IPS-18c (cell line): ENCODE measurements around the gene CLEC16A.
"Not testable (repeated sequence)": the region's sequence is repeated elsewhere in the genome, so short reads cannot be mapped to it uniquely, and the experiment has no call there.

Experiments
- H3K4me3 ChIP-seq: 2 replicates; pipeline ENCODE4 v1.7.0; 2013; ENCODE audit warnings: low read depth, mild to moderate bottlenecking, low read length, moderate library complexity; ENCODE audit not compliant: insufficient read depth
- H3K9me3 ChIP-seq: one replicate; pipeline ENCODE4 v1.6.1; 2013; ENCODE audit warnings: mild to moderate bottlenecking, low read length, moderate library complexity; ENCODE audit not compliant: control insufficient read depth, insufficient read depth

CLEC16A gene

DNA sequence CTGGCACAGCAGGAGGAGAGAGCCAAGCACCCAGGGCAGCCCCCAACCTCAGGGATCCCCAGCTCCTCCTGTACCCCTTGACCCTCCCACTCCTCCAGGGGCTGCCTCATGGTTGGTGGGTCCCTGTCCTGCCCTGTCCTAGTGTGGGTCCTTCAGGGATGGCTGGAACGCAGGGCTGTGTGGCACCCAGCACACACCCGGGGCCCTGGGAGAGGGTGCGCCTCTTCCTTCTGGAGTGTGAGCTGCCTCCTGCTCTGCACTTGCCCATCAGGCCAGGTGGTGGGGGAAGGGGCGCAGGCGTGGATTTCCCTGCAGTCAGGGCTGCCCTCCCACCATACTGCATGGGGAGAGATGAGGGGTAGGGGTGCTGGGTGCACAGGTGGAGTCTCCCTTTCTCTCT is 269.0 kb downstream of the CLEC16A start:
- Histone ChIP-seq H3K9me3 (peaks cover 2% of the 10 kb centered on the region), H3K4me3 (no peak overlapping the region)

DNA sequence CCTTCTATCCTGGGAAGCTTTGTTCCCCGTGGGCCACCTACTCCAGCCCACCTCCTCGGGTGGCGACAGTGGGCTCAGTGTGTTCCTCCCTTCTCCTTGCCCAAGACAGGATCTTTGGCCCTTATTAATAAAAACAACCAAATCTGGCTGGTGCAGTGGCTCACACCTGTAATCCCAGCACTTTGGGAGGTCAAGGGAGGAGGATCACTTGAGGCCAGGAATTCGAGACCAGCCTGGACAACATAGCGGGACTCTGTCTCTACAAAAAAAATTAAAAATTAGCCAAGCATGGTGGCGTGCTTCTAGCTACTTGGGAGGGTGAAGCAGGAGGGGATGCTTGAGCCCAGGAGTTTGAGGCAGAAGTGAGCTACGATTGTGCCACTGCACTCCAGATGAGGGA is 269.4 kb downstream of the CLEC16A start:
- Histone ChIP-seq H3K4me3 (no peak overlapping the region), H3K9me3 (peaks cover 5% of the 10 kb centered on the region)

DNA sequence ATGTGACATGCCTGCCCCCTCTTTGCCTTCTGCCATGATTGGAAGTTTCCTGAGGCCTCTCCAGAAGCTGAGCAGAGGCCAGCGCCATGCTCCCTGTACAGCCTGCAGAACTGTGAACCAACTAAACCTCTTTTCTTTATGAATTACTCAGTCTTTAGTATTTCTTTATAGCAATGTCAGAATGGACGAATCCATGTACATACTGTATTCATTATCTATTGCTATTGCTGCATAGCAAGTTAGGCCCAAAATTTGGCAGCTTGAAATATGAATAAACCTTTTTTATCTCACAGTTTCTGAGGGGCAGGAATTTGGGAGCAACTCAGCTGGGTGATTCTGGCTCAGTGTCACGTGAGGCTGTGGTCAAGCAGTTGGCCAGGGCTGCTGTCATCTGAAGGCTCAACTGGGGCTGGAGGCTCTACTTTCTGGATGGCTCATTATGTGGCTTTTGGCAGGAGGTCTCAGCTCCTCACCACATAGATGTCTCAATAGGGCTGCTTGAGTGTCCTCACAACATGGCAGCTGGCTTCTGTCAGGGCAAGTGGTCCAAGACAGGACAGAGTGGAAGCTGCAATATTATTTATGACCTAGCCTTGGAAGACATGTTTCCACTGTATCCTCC is 271.7 kb downstream of the CLEC16A start:
- peaks cover 9% of the 10 kb centered on the region for H3K9me3 ChIP-seq

DNA sequence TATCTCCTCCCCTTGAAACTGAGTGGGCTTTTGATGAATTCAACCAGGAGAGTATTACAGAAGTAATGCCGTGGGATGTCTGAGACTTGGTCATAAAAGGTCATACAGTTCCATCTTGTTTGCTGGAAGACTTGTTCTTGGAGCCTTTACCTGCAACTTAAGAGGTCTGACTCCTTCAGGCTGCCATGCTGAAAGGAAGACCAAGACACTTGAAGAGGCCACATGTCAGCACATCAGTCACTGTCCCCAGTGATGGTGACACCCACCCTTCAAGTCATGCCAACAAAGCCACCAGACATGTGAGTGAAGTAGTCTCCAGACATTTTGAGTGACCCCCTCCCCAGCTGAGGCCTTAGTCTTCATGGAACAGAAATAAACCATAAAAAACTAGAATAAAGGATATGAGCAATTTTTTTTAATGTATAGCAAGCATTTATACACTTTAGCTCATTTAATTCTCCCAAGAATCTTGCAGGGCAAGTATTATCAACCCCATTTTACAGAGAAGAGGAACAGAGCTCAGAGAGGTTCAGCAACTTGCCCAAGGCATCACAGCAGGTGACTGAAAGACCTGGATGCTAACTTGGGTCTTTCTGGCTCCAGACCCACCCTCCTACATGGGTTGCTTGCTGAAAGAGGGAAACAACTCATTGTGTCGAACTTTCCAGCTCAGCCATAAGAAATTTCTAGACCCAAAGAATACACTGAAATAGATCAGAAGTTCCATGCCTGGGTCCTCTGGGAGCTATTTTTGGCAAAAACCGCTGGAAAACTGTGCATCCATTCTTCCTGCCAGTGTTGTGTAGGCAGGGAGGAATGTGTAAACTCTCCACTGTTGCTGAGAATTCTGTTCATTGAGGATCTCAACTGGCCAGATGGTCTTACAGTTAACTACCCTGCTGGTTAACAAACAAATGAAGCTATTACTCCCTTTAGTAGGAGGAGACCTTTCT is 273.6 kb downstream of the CLEC16A start:
- H3K4me3 ChIP-seq, result no peak overlapping the region

More for the DNA sequence above, 271.7 kb downstream of the CLEC16A start:
- no peak overlapping the region for H3K4me3 ChIP-seq

DNA sequence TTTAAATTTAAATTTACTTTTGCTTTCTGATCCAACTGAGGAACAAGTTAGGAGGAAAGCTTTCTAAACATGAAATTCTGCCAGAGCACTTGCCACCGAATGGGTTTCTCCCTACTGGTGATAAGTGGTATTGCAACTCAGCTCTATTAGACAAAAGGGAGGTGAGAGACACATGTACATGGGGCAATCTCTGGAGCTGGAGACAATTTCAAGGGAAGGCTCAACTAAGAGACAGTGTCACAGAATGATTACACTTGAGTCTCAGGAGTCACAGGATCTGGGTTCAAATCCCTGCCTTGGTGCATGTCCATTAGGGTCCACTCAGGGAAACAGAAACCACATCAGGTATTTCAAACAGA is 274.2 kb downstream of the CLEC16A start:
- no peak overlapping the region; the same call in 1 of the 2 replicates for H3K4me3 ChIP-seq
- peaks cover 7% of the 10 kb centered on the region for H3K9me3 ChIP-seq

More for the DNA sequence above, 273.6 kb downstream of the CLEC16A start:
- H3K9me3 ChIP-seq, result peaks cover 7% of the 10 kb centered on the region

DNA sequence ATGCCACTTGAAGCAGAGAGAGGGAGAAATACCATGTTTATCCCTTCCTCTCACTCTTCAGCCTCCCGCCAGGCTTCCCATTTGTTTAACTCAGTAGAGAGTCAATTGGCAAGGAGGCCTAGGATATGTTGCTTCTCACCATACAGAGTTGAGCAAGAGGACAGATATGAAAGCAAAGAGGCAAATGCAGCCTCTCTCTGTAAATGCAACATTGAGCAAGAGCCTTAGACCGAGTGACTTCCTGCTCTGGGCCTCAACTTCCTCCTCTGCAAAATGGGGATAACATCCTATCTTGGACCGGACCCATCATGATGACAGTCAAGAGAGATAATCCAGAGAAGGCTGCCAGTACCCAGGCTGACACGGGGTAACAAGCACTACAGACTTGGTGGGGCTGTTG is 274.8 kb downstream of the CLEC16A start:
- peaks cover 7% of the 10 kb centered on the region for H3K9me3 ChIP-seq
- H3K4me3 ChIP-seq, result no peak overlapping the region

DNA sequence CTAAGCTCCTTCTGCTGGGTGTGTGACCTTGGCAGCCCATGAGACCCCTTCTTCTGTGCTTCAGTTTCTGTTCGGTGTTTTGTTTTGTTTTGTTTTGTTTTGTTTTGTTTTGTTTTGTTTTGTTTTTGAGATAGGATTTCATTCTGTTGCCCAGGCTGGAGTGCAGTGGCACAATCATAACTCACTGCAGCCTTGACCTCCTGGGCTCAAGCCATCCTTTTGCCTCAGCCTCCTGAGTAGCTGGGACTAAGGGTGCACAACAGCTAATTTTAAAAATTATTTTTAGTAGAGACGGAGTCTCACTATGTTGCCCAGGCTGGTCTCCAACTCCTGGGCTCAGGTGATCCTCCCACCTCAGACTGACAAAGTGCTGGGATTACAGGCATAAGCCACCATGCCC is 276.1 kb downstream of the CLEC16A start:
- not testable (repeated sequence) for H3K4me3 ChIP-seq, H3K9me3 ChIP-seq

DNA sequence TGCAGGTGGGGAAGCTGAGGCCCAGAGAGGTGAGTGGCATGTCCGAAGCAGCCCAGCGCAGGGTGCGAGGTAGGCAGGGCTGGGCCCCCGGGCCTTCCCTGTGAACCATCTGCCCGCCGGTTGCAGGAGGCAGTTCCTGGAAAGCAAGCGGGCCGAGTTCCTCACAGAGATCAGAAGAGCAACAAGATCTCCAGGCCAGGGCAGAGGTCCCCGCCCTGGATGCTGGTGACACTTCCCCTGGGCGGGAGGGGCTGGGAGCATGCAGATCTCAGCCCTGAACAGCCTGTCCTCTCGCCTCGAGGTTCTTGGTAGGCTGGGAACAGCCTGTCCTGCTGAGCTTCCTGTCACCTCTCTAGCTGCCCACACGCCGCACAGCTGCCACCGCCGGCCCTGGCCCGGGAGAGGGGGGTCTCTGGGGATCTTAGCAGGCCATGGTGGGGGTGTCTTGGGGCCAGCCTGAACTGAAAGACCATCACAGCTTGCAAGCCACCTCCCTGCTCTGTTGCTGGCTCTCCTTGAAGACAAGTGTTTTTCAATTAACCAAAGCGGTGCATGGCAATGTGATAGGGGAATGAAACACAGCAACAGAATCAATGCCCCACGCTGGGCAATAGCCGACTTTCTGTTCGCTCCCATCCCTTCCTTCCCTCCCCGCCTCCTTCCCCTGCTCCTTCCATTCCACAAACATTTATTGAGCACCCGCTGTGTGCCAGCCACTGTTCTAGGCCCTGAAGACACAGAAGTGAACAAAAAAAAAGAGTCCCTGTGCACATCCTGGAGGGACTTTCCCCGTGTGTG is 279.9 kb downstream of the CLEC16A start:
- Histone ChIP-seq H3K4me3 (no peak overlapping the region), H3K9me3 (no peaks in the 10 kb centered on the region)

DNA sequence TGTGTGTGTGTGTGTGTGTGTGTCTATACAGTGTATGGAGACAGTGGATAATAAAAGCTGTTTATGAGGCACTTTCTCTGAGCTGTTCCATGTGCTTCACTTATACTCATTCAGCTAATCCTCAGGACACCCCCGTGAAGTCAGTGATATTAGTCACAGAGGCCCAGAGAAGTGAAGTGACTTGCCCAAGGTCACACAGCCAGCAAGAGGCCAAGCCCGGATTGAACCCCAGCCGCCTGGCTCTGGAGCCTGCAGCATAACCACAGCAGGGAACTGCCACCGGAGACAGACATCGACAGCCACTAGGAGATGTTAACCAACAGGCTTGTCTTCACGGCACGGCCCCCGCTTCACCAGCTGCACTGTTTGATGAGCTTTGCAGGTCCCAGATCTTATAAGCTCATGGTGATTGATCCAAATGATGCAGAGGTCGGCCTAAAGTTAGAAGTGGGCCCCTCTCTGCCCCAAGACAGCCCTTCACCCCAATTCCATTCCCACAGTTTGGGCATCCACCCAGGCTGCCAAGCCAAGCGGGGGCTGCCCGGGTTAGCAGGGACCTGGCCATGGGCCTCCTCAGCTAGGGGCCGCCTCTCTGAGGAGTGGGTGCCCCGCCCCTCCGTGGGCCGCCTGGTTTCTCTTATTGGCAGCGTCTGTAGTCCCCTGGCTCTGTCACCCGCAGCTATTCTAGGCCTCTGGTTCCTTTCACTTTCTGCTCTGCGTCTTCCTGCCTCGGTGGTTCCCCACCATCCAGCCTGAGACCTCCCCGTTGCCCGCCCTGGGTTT is 280.7 kb downstream of the CLEC16A start:
- no peaks in the 10 kb centered on the region for H3K9me3 ChIP-seq
- H3K4me3 ChIP-seq, result no peak overlapping the region

DNA sequence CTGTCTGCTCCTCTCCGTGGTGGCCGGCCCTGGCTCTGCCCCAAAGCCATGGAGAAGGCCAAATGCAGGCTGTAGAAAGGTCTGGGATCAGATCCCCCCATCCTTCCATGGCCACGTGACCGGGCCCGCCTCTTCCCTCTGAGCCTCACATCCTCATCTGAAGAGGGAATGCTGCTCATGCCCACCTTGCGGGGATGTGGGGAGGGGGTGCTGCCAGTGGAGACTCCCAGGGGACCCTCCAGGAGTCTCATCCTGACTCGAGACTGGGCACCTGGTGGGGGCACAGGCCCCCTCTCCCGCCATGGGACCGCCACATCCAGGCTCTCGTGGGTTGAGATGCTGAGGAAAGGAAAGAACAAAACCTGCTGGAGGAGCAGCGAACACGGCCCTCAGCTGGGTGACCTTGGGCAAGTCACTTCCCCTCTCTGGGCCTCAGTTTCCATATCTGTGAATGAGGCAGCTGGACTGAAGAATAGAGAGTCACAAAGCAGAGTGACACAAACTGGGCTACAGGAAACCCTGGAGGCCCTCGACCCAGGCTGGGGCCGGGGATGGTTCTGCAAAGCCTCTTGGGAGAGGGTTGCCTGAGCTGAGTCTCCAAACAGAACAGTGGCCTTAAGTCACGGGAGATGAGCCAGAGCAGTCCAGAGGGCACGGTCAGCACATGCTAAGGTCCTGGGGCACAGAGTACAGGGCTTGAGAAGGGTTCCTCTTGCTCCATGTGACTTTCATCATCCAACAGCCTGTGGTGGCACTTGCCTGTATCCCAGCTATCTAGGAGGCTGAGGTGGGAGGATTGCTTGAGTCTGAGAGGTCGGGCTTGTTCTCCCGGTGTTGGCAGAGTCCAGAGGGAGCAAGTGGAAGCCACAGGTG is 281.5 kb downstream of the CLEC16A start:
- H3K4me3 ChIP-seq, result no peak overlapping the region

DNA sequence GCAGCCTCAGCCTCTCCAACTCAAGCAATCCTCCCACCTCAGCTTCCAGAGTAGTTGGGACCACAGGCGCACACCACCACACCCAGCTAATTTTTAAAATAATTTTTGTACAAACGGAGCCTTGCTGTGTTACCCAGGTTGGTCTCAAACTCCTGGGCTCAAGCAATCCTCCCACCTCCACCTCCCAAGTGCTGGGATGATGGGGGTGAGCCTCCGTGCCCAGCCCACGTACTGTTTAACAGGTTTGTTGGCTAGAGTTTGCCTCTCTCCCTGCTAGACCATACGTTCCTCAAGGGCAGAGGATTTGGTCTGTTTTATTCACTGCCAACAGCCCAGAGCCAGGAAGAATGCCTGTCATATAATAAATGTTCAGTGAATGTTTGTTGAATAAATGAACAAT is 285.1 kb downstream of the CLEC16A start:
- Histone ChIP-seq H3K4me3 (no peak overlapping the region), H3K9me3 (no peaks in the 10 kb centered on the region)

More for the DNA sequence above, 281.5 kb downstream of the CLEC16A start:
- no peaks in the 10 kb centered on the region for H3K9me3 ChIP-seq

DNA sequence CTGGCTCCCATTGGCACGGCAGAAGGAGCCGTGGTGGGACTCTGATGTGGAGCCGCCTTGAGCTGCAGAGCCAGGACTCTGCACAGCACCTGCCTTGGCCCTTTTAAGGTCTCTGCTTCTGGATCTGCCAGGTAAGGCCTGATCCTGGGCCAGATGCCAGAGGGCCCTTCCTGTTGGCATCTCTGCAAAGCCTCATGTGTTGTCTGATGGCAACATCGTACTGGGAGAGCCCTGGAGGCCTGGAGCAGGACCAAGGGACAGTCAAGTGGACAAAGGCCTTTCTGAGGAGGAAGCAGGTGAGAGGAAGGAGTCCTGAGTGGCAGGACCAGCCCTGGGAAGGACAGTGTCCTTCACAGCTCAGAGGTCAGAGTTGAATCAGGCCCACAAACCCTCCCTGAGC is 285.5 kb downstream of the CLEC16A start:
- H3K4me3 ChIP-seq, result no peak overlapping the region
- no peaks in the 10 kb centered on the region for H3K9me3 ChIP-seq

DNA sequence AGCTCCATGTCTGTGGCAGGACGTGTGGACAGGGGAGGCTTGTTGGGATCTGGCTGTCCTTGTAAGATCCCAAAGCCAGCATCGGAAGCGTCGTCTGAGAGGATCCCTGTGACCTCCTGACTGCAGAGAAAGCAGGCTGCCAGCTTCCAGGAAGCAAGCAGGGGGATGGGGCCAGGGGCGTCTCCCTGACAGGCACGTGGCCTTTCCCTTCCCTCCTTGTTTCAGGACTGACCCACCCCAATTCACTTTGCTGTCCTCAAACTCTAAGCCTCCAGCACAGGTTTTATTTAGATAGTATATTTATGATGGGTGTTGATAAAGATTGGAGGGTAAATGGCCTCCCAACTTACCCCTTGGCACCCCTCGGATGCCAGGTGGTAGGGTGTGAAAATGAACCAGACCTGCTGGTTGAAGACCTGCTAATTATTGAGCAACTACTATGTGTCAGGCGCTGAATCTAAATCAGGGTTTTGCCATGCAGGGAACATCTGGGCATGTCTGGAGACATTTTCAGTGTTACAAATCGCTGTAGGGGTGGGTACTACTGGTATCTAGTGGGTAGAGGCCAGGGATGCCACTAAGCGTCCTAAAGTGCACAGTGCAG is 287.1 kb downstream of the CLEC16A start:
- Histone ChIP-seq H3K4me3 (no peak overlapping the region), H3K9me3 (no peaks in the 10 kb centered on the region)
